GM21619 (cell line): Measurements from ENCODE around the gene CFAP57.

ENCODE experiments used
- ATAC-seq: cut with Tn5 transposase; IDR thresholded peaks from one replicate; pipeline ENCODE4 v1.9.1; 2021; ENCODE audit not compliant: unreplicated experiment

Gene CFAP57

GRCh38 chr1:43276673-43277072 is 104.5 kb downstream of the CFAP57 start:
- no peak for ATAC-seq

DNA sequence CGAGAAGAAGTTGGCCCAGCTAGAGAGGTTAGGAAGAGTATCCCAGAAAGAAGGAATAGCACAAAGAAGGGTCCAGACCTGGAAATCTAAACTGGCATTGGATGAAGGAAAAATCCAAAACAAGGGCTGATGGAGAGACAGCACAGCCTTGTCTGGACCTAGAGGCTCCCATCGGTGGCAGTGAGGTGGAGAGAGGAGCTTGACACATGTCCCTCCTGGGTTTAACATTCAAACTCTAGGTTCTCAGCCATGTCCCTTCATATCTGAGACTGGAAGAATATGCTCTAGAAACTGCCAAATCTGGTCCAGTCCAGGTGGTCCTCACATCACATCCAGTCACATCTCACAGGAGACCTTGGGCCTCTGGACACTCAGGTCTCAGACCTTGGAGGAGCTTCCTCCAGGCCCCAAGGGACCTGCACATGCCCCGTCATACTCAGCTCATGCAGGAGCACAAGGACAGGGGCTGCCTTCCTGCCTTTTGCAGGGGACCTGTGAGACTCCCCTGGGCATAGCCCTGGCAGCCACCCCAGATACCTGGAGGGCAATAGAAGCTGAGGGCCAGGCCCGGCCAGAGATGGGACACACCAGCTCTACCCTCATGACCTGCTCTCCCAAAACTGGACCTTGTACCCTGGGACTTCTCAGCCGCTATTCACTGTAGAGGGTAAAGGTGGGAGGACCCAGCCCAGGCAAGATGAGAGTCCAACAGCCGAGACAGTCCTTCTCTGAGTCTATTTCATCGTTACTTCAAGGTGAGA is 105.2 kb downstream of the CFAP57 start:
- no peak for ATAC-seq

- ATAC-seq: no peak
These were observed 107.0 kb downstream of the CFAP57 start for GRCh38 chr1:43279161-43279560.

GRCh38 chr1:43279666-43280065 is 107.5 kb downstream of the CFAP57 start:
- ATAC-seq: no peak

DNA sequence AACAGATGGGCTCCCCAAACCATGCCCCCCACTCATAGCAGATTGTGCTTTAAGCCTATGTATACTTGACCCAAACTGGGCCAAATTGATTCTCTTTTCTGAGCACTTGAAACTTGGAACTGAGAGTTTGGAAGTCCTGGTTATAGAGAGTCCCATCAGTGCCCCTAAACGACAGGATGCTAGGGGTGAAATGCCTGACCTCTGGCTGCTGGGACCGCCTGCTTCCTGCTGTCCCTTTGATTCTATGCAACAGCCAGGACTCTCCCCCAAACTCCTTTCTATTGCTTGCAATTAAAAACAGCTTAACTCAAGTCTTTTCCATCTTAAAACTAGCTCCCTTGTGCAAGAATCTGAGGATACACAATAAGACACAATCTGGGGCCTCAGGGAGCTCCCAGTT is 108.6 kb downstream of the CFAP57 start:
- no peak for ATAC-seq

- no peak for ATAC-seq
These were observed 110.4 kb downstream of the CFAP57 start for GRCh38 chr1:43282220-43283195.

DNA sequence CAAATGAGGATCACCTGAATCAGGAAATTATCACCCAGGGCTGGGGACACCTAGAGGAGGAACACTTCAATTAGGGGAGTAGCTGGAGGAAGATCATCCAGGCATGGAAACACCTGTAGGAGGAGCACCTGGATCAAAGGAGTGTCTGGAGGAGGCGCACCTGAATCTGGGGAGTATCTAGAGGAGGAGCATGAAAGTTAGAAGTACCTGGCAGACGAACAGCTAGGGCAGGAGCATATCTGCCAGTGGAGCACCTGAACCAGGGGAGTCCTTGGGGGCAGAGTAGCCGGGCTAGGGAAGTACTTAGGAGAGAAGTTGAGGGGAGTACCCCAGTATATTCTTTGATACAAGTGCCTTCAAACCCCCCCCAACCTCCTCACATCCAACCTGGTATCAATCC is 111.9 kb downstream of the CFAP57 start:
- ATAC-seq: no peak

DNA sequence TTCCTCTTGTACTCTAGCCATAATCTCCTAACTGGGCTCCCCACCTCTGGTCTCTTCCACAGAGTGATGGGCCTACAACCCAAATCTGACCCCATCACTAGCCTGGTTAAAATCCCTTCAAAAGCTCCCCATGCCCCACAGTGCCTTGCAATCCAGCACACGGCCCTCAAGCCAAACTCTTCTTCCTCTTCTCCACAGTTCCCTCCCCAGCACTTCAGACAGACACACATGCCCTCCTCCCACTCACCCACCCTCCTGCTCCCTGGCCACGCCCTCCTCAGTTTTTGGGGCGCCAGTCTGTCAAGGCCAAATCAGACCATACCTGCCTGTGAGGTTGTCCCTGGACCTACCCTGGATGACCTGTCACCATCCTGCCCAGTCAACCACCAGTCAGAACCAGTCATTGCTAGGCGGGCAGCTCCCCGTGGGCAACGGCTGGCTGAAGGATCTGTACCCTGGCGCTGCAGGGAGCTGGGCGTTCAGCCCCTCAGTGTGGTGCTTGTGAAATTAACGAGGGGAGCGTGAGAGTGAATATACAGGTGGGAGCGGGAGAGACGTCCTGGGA is 112.5 kb downstream of the CFAP57 start:
- no peak for ATAC-seq

DNA sequence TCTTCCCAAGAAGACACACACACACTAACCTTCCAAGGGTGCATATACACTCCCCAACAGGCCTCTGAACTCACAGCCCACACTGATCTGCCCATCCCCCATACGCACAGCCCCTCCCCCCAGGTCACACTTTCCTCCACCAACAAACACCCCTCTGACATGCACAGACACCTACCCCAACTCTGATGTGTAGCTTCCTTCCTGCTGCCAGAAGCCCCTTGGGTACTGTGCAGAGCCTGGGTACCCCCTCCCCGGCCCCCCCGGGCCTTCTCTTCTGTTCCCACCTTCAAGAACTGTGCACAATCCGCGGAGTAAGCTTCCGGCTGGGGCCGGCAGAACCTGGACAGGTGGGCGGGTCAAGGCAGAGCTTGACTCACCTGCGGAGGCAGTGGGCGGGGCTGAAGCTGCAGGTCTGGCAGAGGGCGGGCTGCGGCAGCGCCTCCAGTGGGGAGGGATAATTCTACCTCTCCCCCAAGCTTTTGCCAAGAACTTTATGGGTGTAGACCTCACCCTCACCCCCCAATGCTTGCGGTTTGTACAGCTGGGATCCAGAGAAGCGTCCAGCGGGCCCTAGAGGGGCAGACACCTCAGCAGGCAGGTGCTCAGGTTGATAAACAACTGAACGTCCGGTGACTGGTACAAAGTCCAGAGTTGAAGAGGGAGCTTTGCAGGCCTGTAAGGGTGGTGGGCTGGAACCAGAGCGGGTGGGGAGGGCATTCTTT is 113.3 kb downstream of the CFAP57 start, which contains the start of gene C1orf210:
Gene C1orf210 (minus strand): TSS at position 313 of the 722 bp plus-strand sequence. CDS start 2,311 bp downstream, outside the sequence.
- ATAC-seq: no peak

DNA sequence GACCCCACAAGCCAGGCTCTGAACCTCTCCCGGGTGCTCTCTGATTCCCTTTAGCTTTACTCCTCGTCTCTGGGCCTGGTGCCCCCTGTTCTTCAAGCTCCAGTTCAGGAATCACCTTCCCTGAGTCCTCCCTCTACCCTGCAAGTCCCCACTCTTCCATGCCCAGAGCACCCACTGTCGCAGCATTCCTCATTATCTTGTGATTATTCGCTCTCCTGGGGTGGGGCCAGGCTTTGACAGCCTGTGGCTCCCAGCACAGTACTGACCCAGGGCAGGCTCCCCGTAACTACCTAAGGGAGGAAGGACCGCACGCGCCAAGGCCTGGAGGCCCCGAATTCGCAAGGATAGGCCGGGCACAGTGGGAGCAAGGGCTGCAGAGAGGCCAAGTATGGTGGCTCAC is 114.0 kb downstream of the CFAP57 start:
- ATAC-seq: no peak

DNA sequence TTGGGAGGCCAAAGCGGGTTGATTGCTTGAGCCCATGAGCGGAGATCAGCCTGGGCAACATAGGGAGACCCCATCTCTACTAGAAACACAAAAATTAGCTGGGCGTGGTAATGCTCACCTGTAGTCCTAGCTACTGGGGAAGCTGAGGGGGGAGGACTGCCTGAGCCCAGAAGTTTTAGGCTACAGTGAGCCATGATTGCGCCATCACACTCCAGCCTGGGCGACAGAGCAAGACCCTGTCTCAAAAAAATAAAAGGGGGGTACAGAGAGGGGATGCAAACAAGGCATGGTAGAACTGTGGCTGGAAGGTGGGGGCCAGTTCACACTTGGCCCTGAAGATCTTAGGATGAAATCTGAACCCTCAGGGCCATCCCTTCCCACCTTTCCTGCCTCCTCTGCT is 114.4 kb downstream of the CFAP57 start:
- no peak for ATAC-seq

DNA sequence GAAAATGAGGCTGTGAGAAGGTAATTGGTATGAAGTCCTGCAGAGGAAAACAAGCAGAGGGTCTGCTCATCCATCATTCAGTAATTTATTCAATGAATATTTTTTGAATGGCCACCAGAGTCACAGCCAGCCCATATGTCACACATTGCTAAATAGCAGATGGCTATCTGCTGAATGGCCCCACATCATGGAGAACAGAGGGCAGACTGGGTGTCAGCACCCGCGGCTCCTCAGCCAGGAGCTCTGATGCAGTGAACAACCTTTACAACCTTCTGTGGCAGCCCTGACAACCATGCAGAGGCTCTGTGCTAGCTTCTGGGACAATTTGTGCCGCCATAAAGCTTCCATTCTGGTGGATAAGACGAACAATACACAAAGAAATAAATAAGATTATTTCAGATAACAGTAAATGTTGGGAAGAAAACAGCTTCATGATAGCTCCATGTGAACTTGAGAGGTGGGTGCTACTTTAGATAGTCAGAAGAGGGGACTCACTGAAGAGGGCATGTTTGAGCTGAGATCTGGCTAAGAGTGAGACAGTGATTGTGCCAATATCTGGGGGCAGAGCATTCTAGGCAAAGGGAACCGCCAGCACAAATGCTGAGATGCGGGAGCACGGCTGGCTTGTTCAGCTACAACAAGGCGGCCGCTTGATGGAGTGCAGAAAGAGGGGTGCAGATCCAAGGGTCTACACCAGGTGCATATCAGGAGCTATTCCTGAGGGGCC is 116.1 kb downstream of the CFAP57 start:
- no peak for ATAC-seq

- no peak for ATAC-seq
These were observed 116.9 kb downstream of the CFAP57 start for GRCh38 chr1:43288785-43289706.

DNA sequence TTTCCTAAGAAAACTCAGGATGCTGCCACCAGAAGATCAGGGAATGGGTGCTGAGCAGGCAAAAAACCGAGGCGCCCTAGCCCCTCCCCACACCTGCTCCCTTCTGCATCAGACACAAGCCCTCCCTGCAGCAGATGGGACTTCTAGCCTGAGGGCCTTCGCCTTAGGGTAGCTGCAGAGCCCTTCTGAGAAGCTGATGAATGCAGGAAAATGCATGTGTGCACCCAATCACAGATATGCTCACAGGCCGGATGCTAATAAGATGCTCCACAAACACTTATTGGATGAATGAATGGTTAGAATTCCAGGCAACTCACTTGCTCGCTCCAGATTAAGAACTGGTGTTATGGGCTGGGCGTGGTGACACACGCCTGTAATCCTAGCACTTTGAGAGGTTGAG is 120.1 kb downstream of the CFAP57 start:
- no peak for ATAC-seq

- no peak for ATAC-seq
These were observed 120.5 kb downstream of the CFAP57 start for GRCh38 chr1:43292679-43293078.

DNA sequence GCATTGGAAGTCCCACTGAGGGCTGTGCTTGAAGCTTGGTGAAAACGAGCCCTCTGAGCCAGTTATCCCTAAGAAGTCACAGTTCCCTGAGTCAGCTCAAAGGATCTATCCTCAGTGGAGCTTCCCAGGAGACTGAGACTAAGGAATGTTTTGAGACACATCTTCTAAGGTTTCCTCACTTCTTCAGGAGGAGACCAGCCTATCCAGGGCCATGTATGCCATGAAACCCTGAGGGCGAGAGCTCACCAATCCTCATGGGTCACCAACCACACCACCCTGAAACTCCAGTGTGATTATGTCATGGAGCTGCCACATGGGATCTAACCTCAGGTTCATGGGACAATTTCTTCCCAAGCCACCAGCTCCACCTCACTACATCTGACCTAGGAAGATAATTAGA is 121.0 kb downstream of the CFAP57 start:
- ATAC-seq: no peak

DNA sequence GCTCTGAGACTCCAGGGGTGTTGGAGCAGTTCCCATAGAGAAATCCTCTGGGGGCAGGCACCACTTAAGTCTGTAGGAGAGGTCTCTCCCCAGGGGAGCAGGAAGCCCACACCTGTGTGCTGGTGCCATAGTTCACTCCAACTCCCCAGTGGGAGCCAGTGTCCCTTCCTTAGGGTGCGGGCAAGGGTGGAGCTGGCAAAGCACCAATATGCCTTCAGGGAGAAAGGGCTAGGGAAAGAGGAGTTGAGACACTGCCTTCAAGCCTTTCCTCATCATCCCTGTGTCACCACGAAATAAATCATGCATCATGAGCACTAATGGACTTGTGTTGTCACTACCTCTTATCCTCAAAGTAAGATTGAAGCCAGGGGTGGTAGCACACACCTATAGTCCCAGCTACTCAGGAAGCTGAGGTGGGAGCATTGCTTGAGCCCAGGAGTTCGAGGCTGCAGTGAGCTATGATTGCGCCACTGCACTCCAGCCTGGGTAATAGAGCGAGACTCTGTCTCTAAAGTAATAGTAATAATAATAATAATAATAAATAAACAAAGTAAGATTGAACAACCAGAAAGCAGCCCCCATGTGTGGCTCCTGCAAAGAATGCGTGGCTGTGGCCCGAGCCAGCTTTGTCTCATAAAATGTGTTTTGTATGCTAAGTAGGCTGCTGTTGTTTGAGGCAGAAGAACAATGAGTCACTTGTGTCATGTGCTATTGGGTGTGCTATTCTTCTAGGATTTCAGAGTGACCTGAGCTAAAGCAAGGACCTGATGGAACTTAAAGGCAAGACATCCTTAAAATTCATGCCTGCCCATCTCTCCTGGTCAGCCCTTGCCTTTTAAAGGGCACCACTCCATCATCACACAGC is 122.0 kb downstream of the CFAP57 start:
- no peak for ATAC-seq

GRCh38 chr1:43294761-43295160 is 122.6 kb downstream of the CFAP57 start:
- no peak for ATAC-seq
